DMS 273 (cell line): Measurements from ENCODE around the gene PDE3B.
A peak's percentile ranks its signal among the peaks of the same experiment; 100 is the strongest.
"Not testable (repeated sequence)": the region's sequence is repeated elsewhere in the genome, so short reads cannot be mapped to it uniquely, and the experiment has no call there.

Experiments
- DNase-seq: peaks from one replicate; lab custom pipeline; 2025; ENCODE audit not compliant: unreplicated experiment; lab: John Stamatoyannopoulos, UW

PDE3B gene

DNA sequence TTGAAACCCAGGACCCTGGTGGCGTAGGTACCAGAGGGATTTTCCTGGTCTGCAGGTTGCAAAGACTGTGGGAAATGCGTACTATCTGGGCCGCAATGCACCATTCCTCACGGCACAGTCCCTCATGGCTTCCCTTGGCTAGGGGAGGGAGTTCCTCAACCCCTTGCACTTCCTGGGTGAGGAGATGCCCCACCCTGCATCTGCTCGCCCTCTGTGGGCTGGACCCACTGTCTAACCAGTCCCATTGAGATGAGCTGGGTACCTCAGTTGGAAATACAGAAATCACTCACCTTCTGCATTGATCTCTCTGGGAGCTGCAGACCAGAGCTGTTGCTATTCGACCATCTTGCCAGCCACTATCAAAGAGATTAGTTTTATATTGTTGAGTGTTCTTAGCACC, 100.1 kb downstream of the PDE3B start:
- not testable (repeated sequence) for DNase-seq

DNA sequence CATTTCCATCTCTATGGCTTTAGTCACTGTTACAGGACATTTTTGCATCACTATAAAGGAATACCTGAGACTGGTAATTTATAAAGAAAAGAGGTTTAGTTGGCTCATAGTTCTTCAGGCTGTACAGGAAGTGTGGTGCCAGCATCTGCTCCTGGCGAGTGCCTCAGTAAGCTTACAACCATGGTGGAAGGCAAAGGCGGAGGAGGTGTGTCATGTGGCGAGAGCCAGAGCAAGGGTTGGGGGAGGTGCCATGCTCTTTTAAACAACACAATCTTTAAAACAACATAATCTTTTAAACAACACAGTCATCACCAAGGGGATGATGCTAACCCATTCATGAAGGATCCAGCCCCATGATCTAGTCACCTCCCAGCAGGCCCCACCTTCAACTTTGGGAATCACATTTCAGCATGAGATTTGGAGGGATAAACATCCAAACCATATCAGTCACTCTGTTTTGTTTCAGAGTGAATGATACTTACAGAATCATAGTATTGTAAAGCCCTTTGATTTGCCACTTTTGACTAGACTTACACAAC, 103.3 kb downstream of the PDE3B start:
- DNase-seq = peak; percentile 1

DNA sequence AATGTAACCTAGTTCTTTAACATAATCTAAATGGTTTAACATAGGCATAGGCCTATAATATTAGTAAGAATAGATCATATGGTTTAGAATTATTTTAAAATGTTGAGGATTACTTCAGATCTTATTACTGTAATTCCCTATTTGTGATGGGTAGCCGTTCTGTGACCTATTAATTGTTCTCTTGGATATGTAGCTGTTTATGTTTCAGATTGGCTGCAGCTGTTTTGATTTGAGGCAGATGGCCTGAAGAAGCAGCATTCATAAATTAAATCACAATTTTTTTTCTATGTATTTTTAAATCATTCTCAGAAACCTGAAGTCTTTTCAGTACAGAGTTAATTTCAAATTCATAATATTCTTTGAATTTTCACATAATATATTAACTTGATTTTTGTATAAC, 104.5 kb downstream of the PDE3B start:
- peak; percentile 18 for DNase-seq

DNA sequence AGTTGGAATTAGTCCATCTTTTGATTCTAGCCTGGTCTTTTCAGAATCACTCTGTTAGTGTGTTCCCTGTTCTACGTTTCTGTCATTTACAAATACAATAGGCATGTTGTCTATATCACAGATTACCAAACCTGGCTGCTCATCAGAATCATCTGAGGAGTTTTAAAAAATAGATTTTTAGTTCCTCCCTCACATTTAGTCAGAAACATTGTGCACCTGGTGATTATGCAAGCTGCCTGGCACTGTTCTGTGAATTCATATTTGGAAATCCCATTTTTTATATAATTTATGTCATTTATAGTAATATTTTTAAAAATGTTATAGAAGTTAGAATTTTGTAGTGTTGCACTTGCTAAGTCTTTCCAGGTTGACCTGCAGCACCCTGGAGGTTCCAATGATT, 107.3 kb downstream of the PDE3B start:
- no peak for DNase-seq

DNA sequence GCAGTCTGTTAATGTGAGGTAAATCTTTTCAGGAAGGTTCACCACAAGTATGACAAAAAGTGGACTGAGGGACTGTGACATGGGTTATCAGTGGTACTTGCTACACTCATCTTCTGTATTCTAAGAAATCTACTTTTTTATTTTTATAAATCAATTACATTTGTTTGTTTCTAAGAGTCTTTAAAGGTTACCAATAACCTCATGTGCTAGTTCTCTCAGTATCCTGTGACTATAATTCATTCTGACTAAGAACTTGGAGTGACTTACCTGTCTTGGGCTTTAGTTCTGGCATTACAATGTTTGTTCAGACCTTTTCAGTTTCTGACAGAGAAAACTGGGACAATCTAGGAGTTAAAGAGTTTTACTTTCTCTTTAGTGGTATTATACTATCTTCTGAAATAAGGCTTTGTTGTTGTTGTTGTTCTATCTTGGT, 108.4 kb downstream of the PDE3B start:
- no peak for DNase-seq

DNA sequence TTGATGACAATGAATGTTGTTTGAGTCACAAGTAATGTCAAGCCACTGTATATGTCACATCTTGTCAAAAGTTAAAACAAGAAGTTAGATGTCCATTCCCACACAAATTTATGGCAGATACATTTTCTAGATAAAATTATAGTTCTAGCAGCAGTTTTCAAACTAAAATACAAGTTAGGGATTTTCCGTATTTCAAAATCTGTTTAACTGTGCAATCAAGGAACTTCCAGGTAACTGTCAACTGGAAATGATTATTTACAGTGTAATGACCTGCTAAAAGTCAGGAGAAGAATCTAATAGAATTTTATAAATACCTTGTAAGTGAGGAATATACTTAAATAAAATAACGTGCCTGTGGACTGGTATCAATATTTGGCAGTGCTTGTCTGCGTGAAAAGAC, 111.5 kb downstream of the PDE3B start:
- DNase-seq = no peak

DNA sequence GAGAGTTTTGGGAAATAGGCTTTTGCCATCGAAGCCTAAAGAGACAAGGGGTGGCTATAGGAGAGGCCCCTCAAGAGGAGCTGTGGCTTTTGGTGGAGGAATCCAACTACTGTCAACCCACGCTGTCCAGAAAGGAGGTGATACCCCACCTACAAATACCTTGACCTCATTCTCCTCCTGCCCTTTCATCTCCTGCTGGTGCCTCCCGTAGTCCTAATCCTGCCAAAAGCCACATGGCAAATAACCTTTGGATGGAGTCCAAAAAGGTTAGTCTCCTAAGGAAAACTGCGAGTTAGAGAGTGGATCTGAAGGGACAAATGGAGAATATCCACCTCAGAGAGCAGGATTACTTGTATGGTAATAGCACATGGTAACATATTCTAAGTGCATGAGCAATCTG, 112.7 kb downstream of the PDE3B start:
- peak; percentile 4 for DNase-seq

DNA sequence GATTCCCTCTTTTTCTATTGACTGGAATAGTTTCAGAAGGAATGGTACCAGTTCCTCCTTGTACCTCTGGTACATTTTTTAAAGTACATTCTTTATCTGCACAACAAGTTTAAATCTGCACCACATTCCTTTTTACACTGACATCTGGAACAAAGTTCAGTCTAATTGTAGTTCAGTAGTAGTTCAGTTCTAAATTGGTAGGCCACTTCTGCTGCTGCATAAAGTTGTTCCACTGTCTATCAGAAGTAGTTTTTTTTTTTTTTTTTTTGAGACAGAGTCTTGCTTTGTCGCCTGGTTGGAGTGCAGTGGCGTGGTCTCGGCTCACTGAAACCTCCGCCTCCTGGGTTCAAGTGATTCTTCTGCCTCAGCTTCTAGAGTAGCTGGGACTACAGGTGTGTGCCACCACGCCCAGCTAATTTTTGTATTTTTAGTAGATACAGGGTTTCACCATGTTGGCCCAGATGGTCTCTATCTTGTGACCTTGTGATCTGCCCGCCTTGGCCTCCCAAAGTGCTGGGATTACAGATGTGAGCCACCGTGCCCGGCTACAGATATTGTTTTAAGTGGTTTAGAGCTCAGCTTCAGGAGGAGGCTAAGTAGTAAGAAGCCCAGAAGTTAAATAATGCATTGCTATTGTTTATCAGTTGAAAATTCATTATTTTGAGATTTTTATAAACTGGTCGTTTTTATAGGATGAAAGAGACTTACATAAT, 115.9 kb downstream of the PDE3B start:
- not testable (repeated sequence) for DNase-seq

DNA sequence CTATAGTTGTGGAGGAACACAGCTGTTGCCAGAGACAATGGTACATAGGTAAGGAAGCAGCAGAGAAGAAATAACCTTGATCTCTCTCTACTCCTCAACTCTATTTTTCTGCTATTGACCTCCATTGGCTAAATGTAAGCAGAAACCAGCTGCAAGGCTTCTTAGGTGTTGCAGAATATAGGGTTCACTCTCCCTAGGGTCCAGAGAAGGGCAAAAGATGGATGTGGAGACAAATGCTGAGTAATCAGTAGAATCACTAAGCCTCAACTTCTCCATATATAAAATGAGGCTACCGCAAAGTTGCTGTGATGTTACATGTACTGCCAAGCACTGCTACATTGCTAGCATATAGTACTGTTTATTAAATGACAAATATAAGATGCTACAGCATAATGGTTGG, 120.6 kb downstream of the PDE3B start:
- no peak for DNase-seq

DNA sequence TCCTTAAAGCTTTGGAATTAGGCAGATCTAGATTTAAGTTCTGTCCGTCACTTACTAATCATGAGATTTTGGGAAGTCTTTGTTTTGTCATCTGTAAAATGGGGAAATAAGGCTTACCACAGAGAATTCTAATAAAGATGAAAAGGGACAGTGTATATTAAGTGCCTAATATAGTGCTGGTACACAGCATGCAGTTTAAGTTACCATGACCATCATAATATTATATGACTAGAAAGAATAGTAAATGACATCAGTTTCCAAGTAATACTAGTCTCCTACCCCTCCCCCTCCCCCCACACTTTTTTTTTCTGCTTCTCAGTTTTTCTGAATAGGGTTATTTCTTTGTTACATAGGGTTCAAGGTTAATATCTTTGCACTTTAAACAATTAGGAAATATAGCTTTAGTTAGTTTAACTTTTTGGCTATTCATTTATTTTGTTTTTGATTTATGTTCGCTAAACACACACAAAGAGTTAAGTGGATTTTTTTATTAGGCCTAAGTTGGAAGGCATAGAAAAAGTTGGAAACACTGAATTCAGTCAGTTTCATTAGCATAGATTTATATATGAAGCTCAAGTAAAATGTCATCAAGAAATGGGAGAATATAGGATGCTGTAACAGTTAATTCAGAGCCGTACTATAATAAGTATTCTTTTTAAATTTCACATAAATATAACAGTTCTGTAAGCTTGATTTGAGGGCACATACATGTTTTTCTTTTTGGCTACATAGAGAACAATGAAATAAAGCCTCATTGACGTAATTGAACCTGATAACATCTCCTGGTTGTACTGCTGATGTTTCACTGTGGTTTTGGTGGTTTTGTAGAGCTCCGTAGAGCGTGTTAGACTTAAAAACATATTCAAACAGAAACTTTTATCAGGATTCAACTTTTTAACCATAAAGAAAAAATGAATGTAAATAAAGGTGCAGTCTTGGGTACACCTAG, 121.2 kb downstream of the PDE3B start:
- DNase-seq = no peak

DNA sequence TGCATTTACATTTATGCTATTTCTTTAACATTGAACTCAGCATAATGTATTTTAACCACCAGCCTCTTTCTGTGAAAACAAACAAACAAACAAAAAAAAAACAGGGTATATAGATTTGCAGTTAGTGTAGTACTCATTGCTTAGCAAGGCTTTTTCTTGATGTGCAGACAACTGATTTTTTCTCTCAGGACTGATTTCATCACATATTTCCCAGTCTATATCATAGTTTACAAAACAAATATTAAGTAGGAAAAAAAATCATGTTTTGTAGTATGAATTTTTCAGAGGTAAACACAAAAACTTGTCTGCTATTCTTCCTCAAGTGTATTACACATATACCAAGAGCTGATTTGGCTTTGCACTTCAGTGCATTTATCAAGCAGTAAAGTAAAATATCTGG, 123.0 kb downstream of the PDE3B start:
- DNase-seq = no peak

DNA sequence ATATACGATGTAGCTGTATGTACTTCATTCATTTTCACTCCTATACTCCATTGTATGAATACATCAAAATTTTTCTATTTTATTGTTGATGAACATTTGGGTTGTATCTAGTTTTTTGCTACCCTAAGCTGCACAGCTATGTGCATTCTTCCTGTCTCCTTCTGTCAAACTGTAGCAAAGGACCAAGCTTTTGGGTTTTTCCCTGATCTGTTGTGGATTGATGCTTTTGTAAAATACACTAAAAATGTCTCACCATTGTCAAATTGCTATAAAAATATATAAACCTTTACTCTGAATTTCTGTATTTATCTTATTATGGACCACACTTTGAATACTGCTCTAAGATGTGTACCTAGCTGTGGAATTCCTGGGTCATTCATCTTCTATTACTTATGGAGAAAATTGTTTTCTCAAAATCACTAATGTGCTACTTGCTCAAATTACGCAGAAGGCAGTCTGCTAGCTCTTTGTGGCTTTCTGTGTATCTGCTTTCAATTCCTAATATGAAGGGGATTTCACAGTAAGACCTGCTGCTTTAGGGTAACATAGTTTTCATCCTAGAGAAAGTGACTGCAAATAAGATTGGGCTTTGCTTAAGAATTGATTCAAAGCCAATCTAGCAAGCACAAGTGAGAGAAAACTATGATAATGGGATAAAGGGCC, 125.1 kb downstream of the PDE3B start:
- no peak for DNase-seq

DNA sequence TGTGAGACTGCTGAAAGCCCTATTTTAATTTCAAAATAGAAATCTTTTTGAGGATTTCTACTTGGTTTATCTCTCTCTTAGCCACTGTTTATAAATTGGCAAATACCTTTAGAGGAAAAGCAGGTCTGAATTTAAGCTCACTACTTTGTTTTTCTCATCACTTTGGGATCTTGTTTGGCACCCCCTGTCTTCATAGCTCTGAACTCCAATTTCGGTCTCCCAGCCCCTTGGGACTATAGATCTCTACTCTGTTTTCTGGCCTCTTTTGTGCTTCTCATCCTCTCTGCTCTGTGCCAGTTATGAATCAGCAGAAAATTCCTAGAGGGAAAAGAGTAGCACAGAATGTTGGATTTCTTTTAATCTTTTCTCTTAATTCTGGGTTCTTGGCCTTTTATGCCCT, 130.2 kb downstream of the PDE3B start:
- DNase-seq = no peak

DNA sequence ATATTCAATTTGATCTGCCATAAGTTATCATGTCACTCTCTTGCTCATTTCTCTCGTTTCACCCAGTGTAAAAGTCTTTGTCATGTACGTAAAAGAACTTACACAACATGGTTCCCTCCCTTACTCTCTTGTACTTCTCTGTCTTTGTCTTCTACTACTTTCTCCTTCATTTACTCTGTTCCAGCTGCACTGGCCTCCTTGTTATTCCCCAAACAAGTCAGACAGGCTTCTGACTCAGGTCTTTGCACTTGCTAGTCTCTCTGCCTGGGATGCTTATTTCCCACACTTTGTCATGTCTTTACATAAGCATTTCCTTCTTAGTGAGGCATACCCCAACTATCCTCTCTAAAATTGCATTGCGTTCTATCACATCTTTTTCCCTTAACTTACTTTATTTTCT, 131.1 kb downstream of the PDE3B start:
- DNase-seq = no peak

DNA sequence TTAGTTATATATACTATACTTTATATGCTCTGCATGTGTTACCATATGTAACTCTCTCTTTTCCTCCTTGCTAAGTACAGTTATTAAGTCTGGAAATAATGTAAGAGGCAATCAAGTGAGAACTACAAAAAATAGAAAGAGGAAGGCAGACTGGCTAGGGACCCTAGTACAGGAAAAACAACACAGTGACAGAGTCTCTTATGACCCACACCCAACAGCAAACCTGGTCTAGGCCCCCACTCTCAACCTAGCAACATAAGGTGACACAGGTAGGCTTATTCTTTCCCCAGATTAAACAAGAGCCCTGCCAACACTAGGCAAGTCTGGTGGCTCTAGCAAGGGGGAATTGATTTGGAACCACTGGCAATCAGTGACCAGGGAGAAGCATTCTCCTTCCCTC, 132.3 kb downstream of the PDE3B start:
- no peak for DNase-seq

DNA sequence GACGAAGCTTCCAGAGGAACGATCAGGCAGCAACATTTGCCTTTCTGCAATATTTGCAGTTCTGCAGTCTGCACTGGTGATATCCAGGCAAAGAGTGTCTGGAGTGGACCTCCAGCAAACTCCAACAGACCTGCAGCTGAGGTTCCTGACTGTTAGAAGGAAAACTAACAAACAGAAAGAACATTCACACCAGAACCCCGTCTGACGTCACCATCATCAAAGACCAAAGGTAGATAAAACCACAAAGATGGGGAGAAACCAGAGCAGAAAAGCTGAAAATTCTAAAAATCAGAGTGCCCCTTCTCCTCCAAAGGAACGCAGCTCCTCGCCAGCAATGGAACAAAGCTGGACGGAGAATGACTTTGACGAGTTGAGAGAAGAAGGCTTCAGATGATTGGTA, 134.9 kb downstream of the PDE3B start:
- DNase-seq = not testable (repeated sequence)

DNA sequence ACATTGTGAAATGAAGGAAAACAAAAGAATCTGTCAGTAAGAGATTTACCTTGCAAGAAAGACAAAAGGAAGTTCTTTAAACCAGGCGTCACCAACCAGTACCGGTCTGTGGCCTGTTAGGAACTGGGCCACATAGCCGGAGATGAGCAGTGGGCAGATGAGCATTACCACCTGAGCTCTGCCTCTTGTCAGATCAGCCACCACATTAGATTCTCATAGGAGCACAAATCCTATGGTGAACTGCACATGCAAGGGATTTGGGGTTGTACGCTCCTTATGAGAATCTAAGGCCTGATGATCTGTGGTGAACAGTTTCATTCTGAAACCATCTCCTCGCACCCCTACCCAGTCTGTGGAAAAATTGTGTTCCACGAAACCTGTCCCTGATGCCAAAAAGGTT, 140.2 kb downstream of the PDE3B start:
- DNase-seq = no peak

DNA sequence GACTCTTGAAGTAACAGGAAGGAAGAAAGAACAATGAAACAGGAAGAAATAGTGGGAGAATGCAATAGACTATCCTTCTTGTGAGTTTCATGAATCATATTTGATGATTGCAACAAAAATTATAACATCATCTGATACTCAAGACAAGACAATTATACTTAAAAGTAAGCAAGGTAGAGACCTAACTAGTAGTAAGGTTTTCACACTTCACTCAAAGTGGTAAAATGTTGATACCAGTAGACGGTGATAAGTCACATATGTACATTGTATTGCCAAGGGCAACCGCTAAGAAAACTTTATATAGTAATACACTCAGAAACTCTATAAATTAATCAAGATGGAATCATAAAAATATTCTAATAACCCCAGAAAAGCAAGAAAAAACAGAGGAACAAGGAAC, 140.6 kb downstream of the PDE3B start:
- DNase-seq = no peak

DNA sequence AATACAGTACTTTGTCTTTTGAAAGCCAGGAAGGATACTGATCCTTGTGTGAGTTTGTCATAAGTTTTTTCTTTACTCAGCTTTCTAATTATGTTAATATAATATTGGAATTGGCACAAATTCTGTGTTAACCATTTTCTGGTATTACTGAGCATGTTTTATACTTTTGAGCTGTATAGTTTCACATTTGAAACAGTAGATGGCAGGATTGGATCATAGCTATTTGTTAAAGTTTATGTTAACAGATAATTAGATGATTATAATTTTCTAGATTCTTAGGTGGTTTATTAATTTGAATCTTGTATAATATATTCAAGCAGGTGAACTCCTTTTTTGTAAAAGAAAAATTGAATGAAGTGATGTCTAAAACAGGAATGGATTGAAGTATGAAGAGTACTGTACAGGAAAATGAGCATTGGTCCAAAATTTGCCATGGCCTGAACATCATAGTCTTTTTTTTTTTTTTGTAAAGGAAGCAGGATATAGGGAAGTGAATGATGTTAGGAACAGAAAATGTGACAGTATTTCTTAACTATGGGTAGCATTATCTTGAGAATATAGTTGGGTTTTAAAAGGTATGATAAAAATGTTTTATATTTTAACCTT, 146.4 kb downstream of the PDE3B start:
- DNase-seq = peak; percentile 4

DNA sequence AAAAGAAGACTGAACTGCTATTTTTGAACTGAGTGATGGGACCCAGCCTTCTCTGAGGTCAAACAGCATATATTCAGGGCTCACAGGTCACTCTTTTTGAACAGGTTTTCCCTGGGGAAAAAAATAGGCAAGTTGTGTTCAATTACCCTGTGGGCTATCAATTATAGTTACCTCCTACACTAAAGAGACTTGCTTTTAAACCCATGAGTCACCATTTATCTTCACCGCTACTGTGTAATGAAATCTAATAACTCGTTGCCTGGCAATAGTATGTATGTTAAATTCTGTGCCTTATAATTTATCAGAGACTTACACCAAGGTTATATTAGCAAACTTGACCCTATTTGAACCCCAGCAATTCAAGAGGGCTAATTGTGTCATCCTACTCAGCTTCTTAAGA, 149.9 kb downstream of the PDE3B start:
- no peak for DNase-seq

DNA sequence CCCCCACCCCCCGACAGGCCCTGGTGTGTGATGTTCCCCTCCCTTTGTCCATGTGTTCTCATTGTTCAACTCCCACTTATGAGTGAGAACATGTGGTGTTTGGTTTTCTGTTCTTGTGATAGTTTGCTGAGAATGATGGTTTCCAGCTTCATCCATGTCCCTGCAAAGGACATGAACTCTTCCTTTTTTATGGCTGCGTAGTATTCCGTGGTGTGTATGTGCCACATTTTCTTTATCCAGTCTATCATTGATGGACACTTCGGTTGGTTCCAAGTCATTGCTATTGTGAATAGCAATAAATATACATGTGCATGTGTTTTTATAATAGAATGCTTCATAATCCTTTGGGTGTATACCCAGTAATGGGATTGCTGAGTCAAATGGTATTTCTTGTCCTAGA, 152.4 kb downstream of the PDE3B start:
- DNase-seq = not testable (repeated sequence)
